RWPE2 (cell line): Measurements from ENCODE around the gene ZNF480.
"Not testable (repeated sequence)": the region's sequence is repeated elsewhere in the genome, so short reads cannot be mapped to it uniquely, and the experiment has no call there.

Experiments used
- ATAC-seq: fragments of 200-7000 bp; cut with Tn5 transposase; 3 replicates; pipeline ENCODE4 v1.9.1; 2021; ENCODE audit warnings: low read depth
- DNase-seq: peaks from one replicate; pipeline ENCODE4 v3.0.0-alpha.2; 2020; ENCODE audit warnings: low spot score
- H3K27ac ChIP-seq: fragments of 450-650 bp; 2 replicates; pipeline ENCODE4 v1.5.1; 2017; ENCODE audit warnings: mild to moderate bottlenecking; ENCODE audit not compliant: poor library complexity, severe bottlenecking
- H3K27me3 ChIP-seq: fragments of 250-450 bp; sonication (Bioruptor Pico); 2 replicates; pipeline ENCODE4 v1.5.1; 2021; ENCODE audit warnings: mild to moderate bottlenecking, moderate library complexity; ENCODE audit not compliant: insufficient read depth, poor library complexity, severe bottlenecking
- H3K36me3 ChIP-seq: fragments of 250-450 bp; sonication (Bioruptor Pico); 2 replicates; pipeline ENCODE4 v1.5.1; 2020; ENCODE audit warnings: low read depth, mild to moderate bottlenecking, moderate library complexity
- H3K4me1 ChIP-seq: fragments of 250-450 bp; sonication (Bioruptor Pico); 2 replicates; pipeline ENCODE4 v1.5.1; 2021; ENCODE audit warnings: mild to moderate bottlenecking, moderate library complexity; ENCODE audit not compliant: insufficient read depth, poor library complexity, severe bottlenecking
- H3K4me3 ChIP-seq: fragments of 250-450 bp; sonication (Bioruptor Pico); 2 replicates; pipeline ENCODE4 v1.5.1; 2021; ENCODE audit warnings: mild to moderate bottlenecking, moderate library complexity; ENCODE audit not compliant: severe bottlenecking
- H3K9me3 ChIP-seq: fragments of 250-450 bp; sonication (Bioruptor Pico); 2 replicates; pipeline ENCODE4 v1.5.1; 2021; ENCODE audit warnings: mild to moderate bottlenecking, moderate library complexity; ENCODE audit not compliant: severe bottlenecking
- TF ChIP-seq, protein P1 (sequence below): fragments of 450-650 bp; IDR thresholded peaks from one replicate; pipeline ENCODE4 v1.5.1; 2017; ENCODE audit warnings: mild to moderate bottlenecking, moderate library complexity; ENCODE audit not compliant: poor library complexity, severe bottlenecking

The ZNF480 gene

GRCh38 chr19:52296773-52297600 is at the start of gene ZNF480:
TSS of gene ZNF480 (plus strand) at chr19:52297169. CDS start at chr19:52300413, 3,244 bp downstream.
- peaks cover 29% of the 10 kb centered on the region for H3K36me3 ChIP-seq
- peak; percentile 74 for DNase-seq
- ATAC-seq: peak; percentile 79
- TF ChIP-seq, protein P1, sequence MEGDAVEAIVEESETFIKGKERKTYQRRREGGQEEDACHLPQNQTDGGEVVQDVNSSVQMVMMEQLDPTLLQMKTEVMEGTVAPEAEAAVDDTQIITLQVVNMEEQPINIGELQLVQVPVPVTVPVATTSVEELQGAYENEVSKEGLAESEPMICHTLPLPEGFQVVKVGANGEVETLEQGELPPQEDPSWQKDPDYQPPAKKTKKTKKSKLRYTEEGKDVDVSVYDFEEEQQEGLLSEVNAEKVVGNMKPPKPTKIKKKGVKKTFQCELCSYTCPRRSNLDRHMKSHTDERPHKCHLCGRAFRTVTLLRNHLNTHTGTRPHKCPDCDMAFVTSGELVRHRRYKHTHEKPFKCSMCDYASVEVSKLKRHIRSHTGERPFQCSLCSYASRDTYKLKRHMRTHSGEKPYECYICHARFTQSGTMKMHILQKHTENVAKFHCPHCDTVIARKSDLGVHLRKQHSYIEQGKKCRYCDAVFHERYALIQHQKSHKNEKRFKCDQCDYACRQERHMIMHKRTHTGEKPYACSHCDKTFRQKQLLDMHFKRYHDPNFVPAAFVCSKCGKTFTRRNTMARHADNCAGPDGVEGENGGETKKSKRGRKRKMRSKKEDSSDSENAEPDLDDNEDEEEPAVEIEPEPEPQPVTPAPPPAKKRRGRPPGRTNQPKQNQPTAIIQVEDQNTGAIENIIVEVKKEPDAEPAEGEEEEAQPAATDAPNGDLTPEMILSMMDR: no peak
- no peaks in the 10 kb centered on the region for H3K4me1 ChIP-seq
- peak within 1 kb of the TSS; percentile 38 for H3K27ac ChIP-seq
- H3K27me3 ChIP-seq: no peaks in the 10 kb centered on the region
- peaks cover 3% of the 10 kb centered on the region for H3K9me3 ChIP-seq
- H3K4me3 ChIP-seq: peak within 1 kb of the TSS; percentile 98

DNA sequence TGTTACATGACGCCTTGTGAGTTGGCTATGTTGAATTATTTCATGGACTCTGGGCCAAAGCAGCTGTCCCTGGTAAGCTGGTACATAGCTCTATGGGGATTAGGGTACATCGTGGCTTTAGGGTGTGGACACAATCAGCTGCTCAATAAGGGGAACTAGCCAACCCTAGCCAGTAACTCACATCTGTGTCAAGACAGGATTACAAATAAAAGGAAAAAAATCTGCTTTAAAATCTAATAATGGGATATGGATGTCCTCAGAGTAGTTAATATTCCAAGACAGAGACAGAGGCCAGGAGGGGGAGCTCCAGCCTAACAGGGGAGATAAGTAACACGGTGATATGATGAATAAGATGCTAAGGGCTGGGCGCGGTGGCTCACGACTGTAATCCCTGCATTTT is 48.7 kb upstream of the ZNF480 start:
- no peak for DNase-seq
- no peaks in the 10 kb centered on the region for H3K9me3 ChIP-seq
- H3K27ac ChIP-seq: no peak overlapping the region
- ATAC-seq: no peak
- no peaks in the 10 kb centered on the region for H3K36me3 ChIP-seq
- H3K4me3 ChIP-seq: no peak overlapping the region
- H3K27me3 ChIP-seq: no peaks in the 10 kb centered on the region
- H3K4me1 ChIP-seq: no peaks in the 10 kb centered on the region
- TF ChIP-seq, protein P1: peak; percentile 47

GRCh38 chr19:52258426-52258825 is 38.5 kb upstream of the ZNF480 start:
- Histone ChIP-seq H3K27me3 (no peaks in the 10 kb centered on the region), H3K4me1 (no peaks in the 10 kb centered on the region), H3K27ac (no peak overlapping the region), H3K4me3 (no peak overlapping the region), H3K36me3 (no peaks in the 10 kb centered on the region), H3K9me3 (no peaks in the 10 kb centered on the region)
- TF ChIP-seq, protein P1: no peak
- no peak for ATAC-seq
- DNase-seq: no peak

DNA sequence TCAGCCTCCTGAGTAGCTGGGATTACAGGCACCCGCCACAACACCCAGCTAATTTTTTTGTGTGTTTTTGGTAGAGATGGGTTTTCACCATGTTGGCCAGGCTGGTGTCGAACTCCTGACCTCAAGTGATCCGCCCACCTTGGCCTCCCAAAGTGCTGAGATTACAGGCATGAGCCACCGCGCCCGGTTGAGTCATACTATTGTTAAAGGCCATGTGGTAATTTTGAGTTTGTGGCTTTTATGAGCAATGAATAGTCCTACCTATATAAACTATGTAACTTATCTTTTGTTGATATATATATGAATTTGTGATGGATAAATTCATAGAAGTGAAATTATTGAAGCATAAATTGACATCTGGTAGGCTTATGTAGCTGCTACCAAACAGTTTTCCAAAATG is 31.4 kb upstream of the ZNF480 start:
- H3K27me3 ChIP-seq, H3K36me3 ChIP-seq, H3K4me1 ChIP-seq, H3K27ac ChIP-seq, ATAC-seq, DNase-seq, H3K9me3 ChIP-seq, H3K4me3 ChIP-seq: not testable (repeated sequence)

- Histone ChIP-seq H3K36me3 (peaks cover 34% of the 10 kb centered on the region), H3K4me1 (no peaks in the 10 kb centered on the region), H3K9me3 (no peaks in the 10 kb centered on the region), H3K27me3 (no peaks in the 10 kb centered on the region), H3K27ac (peak within 1 kb of the TSS; percentile 62), H3K4me3 (peak within 1 kb of the TSS; percentile 91)
- TF ChIP-seq, protein P1: no peak
- DNase-seq (peak; percentile 93), ATAC-seq (peak; percentile 97)
Measured at GRCh38 chr19:52269338-52270261, 27.4 kb upstream of the ZNF480 start, which contains the start of gene ZNF766. TSS of gene ZNF766 (plus strand) at chr19:52269587. CDS start at chr19:52269614, 27 bp downstream.
